Measurements from ENCODE around the gene PAX7.

PAX7 gene

GRCh38 chr1:18716785-18717678 is 86.4 kb downstream of the PAX7 start:
- Mint-ChIP-seq H3K27ac (no peak overlapping the region), H3K36me3 (no peaks in the 10 kb centered on the region), H3K27me3 (peaks cover 58% of the 10 kb centered on the region), H3K4me1 (peaks cover 5% of the 10 kb centered on the region), H3K4me3 (no peak overlapping the region), H3K9me3 (no peaks in the 10 kb centered on the region)

- Mint-ChIP-seq H3K4me3 (no peak overlapping the region), H3K4me1 (peaks cover 5% of the 10 kb centered on the region), H3K27ac (no peak overlapping the region), H3K36me3 (no peaks in the 10 kb centered on the region), H3K9me3 (no peaks in the 10 kb centered on the region), H3K27me3 (peaks cover 57% of the 10 kb centered on the region)
These were observed 89.3 kb downstream of the PAX7 start for GRCh38 chr1:18719786-18720451.

- Mint-ChIP-seq H3K9me3 (no peaks in the 10 kb centered on the region), H3K27me3 (peaks cover 55% of the 10 kb centered on the region), H3K36me3 (no peaks in the 10 kb centered on the region), H3K4me1 (peaks cover 5% of the 10 kb centered on the region), H3K27ac (no peak overlapping the region), H3K4me3 (no peak overlapping the region)
These were observed 90.4 kb downstream of the PAX7 start for GRCh38 chr1:18721041-18721440.

- Mint-ChIP-seq H3K4me3 (no peak overlapping the region), H3K4me1 (peaks cover 5% of the 10 kb centered on the region), H3K36me3 (no peaks in the 10 kb centered on the region), H3K9me3 (no peaks in the 10 kb centered on the region), H3K27ac (peak overlapping the region; percentile 32), H3K27me3 (peaks cover 51% of the 10 kb centered on the region)
These were observed 91.1 kb downstream of the PAX7 start for GRCh38 chr1:18721776-18722175.

- Mint-ChIP-seq H3K4me3 (no peak overlapping the region), H3K4me1 (peaks cover 4% of the 10 kb centered on the region), H3K36me3 (no peaks in the 10 kb centered on the region), H3K27me3 (peaks cover 53% of the 10 kb centered on the region), H3K9me3 (no peaks in the 10 kb centered on the region), H3K27ac (no peak overlapping the region)
These were observed 91.6 kb downstream of the PAX7 start for GRCh38 chr1:18722270-18722669.

- Mint-ChIP-seq H3K9me3 (no peaks in the 10 kb centered on the region), H3K36me3 (no peaks in the 10 kb centered on the region), H3K4me3 (no peak overlapping the region), H3K4me1 (no peaks in the 10 kb centered on the region), H3K27ac (no peak overlapping the region), H3K27me3 (peaks cover 47% of the 10 kb centered on the region)
These were observed 92.6 kb downstream of the PAX7 start for GRCh38 chr1:18723206-18723605.

GRCh38 chr1:18723701-18724411 is 93.2 kb downstream of the PAX7 start:
- Mint-ChIP-seq H3K4me3 (no peak overlapping the region), H3K9me3 (no peaks in the 10 kb centered on the region), H3K27me3 (peaks cover 45% of the 10 kb centered on the region), H3K36me3 (no peaks in the 10 kb centered on the region), H3K4me1 (no peaks in the 10 kb centered on the region), H3K27ac (no peak overlapping the region)

- Mint-ChIP-seq H3K4me1 (no peaks in the 10 kb centered on the region), H3K9me3 (no peaks in the 10 kb centered on the region), H3K4me3 (no peak overlapping the region), H3K27ac (no peak overlapping the region), H3K36me3 (no peaks in the 10 kb centered on the region), H3K27me3 (peaks cover 45% of the 10 kb centered on the region)
These were observed 94.2 kb downstream of the PAX7 start for GRCh38 chr1:18724801-18725200.

GRCh38 chr1:18725231-18725895 is 94.7 kb downstream of the PAX7 start:
- Mint-ChIP-seq H3K4me3 (no peak overlapping the region), H3K27ac (peak overlapping the region; percentile 84)

GRCh38 chr1:18726368-18726767 is 95.7 kb downstream of the PAX7 start:
- Mint-ChIP-seq H3K4me3 (no peak overlapping the region), H3K36me3 (no peaks in the 10 kb centered on the region), H3K27me3 (peaks cover 32% of the 10 kb centered on the region), H3K27ac (no peak overlapping the region), H3K4me1 (no peaks in the 10 kb centered on the region), H3K9me3 (no peaks in the 10 kb centered on the region)

More at GRCh38 chr1:18725231-18725895, 94.7 kb downstream of the PAX7 start:
- H3K9me3 Mint-ChIP-seq: no peaks in the 10 kb centered on the region
- no peaks in the 10 kb centered on the region for H3K36me3 Mint-ChIP-seq
- peaks cover 39% of the 10 kb centered on the region for H3K27me3 Mint-ChIP-seq
- no peaks in the 10 kb centered on the region for H3K4me1 Mint-ChIP-seq

GRCh38 chr1:18727956-18728355 is 97.3 kb downstream of the PAX7 start:
- no peak overlapping the region for H3K27ac Mint-ChIP-seq
- no peaks in the 10 kb centered on the region for H3K9me3 Mint-ChIP-seq
- no peaks in the 10 kb centered on the region for H3K36me3 Mint-ChIP-seq
- no peak overlapping the region for H3K4me3 Mint-ChIP-seq
- peaks cover 28% of the 10 kb centered on the region for H3K27me3 Mint-ChIP-seq
- H3K4me1 Mint-ChIP-seq: no peaks in the 10 kb centered on the region

GRCh38 chr1:18730321-18730720 is 99.7 kb downstream of the PAX7 start:
- Mint-ChIP-seq H3K36me3 (no peaks in the 10 kb centered on the region), H3K27me3 (peaks cover 23% of the 10 kb centered on the region), H3K9me3 (no peaks in the 10 kb centered on the region), H3K4me1 (no peaks in the 10 kb centered on the region), H3K4me3 (no peak overlapping the region), H3K27ac (no peak overlapping the region)

- H3K4me1 Mint-ChIP-seq: no peaks in the 10 kb centered on the region
- no peak overlapping the region for H3K27ac Mint-ChIP-seq
- H3K27me3 Mint-ChIP-seq: peaks cover 17% of the 10 kb centered on the region
- no peaks in the 10 kb centered on the region for H3K9me3 Mint-ChIP-seq
- no peaks in the 10 kb centered on the region for H3K36me3 Mint-ChIP-seq
- H3K4me3 Mint-ChIP-seq: no peak overlapping the region
These were observed 100.5 kb downstream of the PAX7 start for GRCh38 chr1:18731148-18731547.

GRCh38 chr1:18731591-18732235 is 101.1 kb downstream of the PAX7 start:
- Mint-ChIP-seq H3K27me3 (peaks cover 17% of the 10 kb centered on the region), H3K27ac (peak overlapping the region; percentile 3), H3K4me3 (no peak overlapping the region), H3K4me1 (no peaks in the 10 kb centered on the region), H3K9me3 (no peaks in the 10 kb centered on the region), H3K36me3 (no peaks in the 10 kb centered on the region)

- Mint-ChIP-seq H3K36me3 (no peaks in the 10 kb centered on the region), H3K27me3 (peaks cover 14% of the 10 kb centered on the region), H3K4me3 (no peak overlapping the region), H3K4me1 (no peaks in the 10 kb centered on the region), H3K27ac (no peak overlapping the region), H3K9me3 (no peaks in the 10 kb centered on the region)
These were observed 102.0 kb downstream of the PAX7 start for GRCh38 chr1:18732686-18733085.

Measured in activated naive CD4-positive, alpha-beta T cell treated with anti-CD3 and anti-CD28 coated beads, Interleukin-2, amount 50 U/mL, for 24 hours (primary cell).